NCI-H774 (cell line): ENCODE data around the gene RASEF.

Experiments used
- DNase-seq: peaks from one replicate; lab custom pipeline; 2025; lab: John Stamatoyannopoulos, UW

RASEF gene

GRCh38 chr9:83056174-83056573 is 6.8 kb downstream of the RASEF start:
- DNase-seq: no peak

GRCh38 chr9:83047839-83048775 is 14.8 kb downstream of the RASEF start:
- DNase-seq: no peak

GRCh38 chr9:83043597-83043996 is 19.3 kb downstream of the RASEF start:
- no peak for DNase-seq

GRCh38 chr9:83041771-83042170 is 21.2 kb downstream of the RASEF start:
- DNase-seq: no peak

- DNase-seq: no peak
These were observed 23.6 kb downstream of the RASEF start for GRCh38 chr9:83039303-83039702.

GRCh38 chr9:83036043-83036442 is 26.9 kb downstream of the RASEF start:
- DNase-seq: no peak

- DNase-seq: no peak
These were observed 27.8 kb downstream of the RASEF start for GRCh38 chr9:83035143-83035542.

GRCh38 chr9:83034587-83034986 is 28.4 kb downstream of the RASEF start:
- no peak for DNase-seq

GRCh38 chr9:83034026-83034425 is 28.9 kb downstream of the RASEF start:
- no peak for DNase-seq

- DNase-seq: no peak
These were observed 30.8 kb downstream of the RASEF start for GRCh38 chr9:83032065-83032625.

- DNase-seq: no peak
These were observed 32.4 kb downstream of the RASEF start for GRCh38 chr9:83030391-83031107.

- no peak for DNase-seq
These were observed 33.3 kb downstream of the RASEF start for GRCh38 chr9:83029531-83030137.

GRCh38 chr9:83027153-83027891 is 35.6 kb downstream of the RASEF start:
- DNase-seq: no peak

- DNase-seq: no peak
These were observed 38.3 kb downstream of the RASEF start for GRCh38 chr9:83024506-83025125.

GRCh38 chr9:83023151-83023550 is 39.8 kb downstream of the RASEF start:
- DNase-seq: no peak

- no peak for DNase-seq
These were observed 42.1 kb downstream of the RASEF start for GRCh38 chr9:83020864-83021263.

- no peak for DNase-seq
These were observed 42.6 kb downstream of the RASEF start for GRCh38 chr9:83020327-83020726.

- no peak for DNase-seq
These were observed 43.7 kb downstream of the RASEF start for GRCh38 chr9:83019246-83019645.

GRCh38 chr9:83015897-83016296 is 47.0 kb downstream of the RASEF start:
- no peak for DNase-seq

GRCh38 chr9:83013867-83014605 is 48.9 kb downstream of the RASEF start:
- DNase-seq: no peak
